NCI-H2107 treated with DMSO at 0.1 percent for 48 hours (cell line): ENCODE measurements around the gene SRSF2.
"Not testable (repeated sequence)": the region's sequence is repeated elsewhere in the genome, so short reads cannot be mapped to it uniquely, and the experiment has no call there.

Experiments used
- DNase-seq: peaks from one replicate; lab custom pipeline; 2025; ENCODE audit not compliant: unreplicated experiment; lab: John Stamatoyannopoulos, UW

The SRSF2 gene, protein sequence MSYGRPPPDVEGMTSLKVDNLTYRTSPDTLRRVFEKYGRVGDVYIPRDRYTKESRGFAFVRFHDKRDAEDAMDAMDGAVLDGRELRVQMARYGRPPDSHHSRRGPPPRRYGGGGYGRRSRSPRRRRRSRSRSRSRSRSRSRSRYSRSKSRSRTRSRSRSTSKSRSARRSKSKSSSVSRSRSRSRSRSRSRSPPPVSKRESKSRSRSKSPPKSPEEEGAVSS

DNA sequence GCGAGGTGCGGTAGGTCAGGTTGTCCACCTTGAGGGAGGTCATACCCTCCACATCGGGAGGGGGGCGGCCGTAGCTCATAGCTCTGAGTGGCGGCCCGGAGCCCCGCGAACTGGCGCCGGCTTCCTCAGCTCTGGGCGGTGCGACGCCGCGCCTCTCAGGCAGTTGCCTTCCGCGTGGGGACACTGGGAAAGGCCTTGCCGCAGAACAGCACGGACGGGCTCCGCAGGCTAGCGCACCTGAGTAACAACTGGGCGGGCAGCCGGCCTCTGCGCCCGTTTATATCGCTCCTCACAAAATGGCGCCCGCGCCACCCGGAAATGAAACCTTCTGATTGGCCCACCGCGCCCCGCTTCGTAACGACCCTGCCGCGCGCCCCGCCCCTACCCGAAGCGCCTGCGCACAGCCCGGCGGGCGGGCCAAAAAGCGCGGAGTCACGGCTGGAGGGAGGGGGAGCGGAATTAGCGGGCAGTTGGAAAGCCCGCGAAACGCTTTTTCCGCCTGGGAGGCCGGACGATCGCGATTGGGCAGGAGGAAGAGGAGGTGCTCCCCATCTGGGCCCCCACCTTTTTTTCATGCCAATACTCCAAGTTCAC, at the start of gene SRSF2:
Gene SRSF2 (minus strand): TSS at position 250 of the 594 bp plus-strand sequence. CDS start 171 bp downstream, at position 79.
- DNase-seq = peak; percentile 97

DNA sequence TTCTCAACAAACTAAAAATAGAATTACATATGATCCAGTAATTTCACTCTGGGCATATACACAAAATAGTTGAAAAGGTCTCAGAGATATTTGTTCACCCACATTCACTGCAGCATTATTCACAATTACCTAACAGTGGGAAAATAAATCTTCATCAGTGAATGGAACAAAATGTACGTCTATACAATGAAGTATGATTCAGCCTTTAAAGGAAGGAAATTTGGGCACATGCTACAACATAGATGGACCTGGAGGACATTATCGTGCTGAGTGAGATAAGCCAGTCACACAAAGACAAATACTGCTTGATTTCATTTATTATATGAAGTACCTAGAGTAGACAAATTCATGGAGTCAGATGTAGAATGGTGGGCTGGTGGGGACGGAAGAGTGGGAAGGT, 47.8 kb upstream of the SRSF2 start:
- DNase-seq = no peak

DNA sequence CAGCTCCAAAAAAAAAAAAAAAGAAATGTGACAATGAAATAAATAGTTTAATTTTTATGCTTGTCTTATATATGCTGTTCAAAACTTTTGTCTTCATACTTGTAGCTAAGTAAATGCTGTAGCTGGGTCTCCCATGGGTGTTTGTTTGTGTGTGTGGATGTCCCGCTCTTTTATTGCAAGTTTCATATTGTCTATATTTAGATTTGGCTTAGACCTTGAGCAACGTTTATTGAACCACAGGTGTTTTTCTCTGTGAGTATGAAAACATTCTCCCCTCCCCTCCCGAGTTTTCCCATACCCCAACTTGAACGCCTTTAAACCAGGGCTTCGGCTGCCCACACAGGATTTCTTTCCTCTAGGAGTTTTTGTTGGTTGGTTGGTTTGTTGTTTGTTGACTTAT, 46.0 kb upstream of the SRSF2 start:
- no peak for DNase-seq

DNA sequence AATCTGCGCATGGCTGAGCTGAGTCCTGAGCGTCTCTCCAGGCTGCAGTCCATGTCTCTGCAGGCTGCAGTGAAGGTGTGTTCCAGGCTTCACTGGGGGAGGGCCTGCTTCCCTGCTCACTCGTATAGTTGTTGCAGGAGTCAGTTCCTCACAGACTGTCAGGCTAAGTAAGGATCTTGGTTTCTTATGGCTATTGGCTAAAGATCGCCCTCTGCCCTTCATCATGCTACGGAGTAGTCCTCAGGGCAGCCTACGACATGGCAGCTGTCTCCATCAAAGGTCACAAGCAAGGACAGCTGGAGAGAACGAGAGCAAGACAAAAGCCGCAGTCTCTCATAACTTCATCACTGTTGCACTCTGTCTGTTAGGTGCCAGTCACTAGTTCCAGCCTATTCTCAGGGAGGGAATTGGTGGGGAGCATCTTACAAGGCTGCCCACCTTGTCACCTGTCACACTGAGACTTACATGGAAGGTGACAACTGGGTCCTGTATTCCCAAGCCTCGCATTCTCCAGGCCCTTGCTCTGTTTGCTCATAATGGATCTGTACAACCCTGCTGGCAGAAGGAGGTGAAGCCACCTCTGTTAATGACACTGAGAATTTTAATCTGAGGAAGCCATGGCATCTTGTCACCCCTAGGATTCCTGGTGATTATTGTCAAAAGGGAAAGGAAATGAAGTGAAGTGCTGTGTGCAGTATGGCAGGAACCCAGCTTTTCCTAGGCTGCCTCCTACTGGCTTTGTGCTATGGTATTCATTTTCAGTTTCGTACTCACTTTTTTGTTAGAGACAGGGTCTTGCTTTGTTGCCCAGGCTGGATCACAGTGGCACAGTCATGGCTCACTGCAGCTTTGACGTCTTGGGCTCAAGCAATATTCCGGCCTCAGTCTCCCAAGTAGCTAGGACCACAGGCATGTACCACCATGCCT, 44.2 kb upstream of the SRSF2 start:
- no peak for DNase-seq

DNA sequence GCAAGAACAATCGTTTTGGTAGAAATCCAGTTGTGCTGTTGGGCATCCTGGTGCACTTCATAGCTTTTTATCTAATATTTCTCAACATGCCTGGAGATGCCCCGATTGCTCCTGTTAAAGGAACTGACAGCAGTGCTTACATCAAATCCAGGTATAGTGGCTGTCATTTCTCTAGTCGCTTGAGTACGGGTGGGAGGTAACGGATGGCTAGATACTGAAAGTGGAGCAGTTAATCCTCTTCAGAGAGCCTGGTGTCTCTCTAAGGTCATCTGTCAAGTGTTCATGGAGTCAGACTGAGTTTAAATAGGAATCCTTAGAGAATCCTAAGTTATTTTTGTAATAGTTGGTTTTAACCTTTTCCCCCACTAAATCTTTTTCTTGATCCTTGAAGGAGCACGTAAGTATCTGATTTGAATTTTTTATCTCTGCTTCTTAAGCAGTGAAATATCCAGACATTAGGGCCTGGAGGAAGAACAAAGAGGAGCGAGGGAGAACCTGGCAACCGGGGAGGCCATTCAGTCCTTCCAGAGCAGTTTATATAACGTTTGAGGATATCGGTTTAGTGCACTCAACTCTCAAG, 38.0 kb upstream of the SRSF2 start:
- no peak for DNase-seq

DNA sequence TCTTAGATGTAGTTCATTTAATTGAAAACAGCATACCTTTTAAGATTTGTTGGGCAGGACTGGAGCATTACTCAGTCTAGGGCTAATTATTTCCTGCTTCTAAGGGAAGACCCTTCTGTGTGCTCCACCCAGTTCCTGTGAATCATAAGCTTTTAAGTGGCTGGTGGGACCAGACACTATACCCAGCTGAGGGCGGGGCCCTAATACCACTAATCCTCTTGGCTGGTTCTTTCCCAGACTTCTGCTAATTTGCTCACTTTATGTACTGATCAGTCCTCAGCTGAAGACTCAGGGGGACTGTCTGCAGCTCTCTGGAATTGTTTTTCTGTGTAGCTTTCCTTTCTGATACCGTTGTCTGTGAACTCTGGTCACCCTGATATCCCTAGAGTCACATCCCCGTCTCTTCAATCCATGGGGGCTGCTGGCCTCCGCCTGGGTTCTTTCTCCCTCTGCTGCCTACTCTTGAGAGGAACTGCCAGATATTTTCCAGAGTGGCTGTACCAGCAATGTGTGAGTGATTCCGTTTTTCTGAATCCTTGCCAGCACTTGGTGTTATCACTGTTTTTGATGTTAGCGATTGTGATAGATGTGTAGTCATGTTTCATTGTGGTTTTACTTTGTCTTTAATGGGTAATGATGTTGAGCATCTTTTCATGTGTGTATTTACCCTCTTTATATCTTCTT, 35.9 kb upstream of the SRSF2 start:
- DNase-seq = no peak

DNA sequence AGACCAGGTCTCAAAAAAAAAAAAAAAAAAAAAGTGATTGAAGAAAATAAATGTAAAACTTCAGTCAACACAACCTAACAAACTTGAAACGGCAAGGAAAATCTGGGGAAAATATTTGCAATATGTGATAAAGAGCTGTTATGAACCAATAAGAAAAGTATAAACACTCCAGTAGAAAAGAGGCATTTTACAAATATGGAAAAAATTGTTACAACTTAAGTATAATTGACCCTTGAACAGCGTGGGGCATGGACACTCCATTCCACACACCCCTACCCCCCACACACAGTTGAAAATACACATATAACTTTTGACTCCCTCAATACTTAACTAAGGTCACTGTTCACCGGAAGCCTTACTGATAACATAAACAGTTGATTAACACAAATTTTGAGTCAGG, 21.4 kb upstream of the SRSF2 start:
- DNase-seq = no peak

DNA sequence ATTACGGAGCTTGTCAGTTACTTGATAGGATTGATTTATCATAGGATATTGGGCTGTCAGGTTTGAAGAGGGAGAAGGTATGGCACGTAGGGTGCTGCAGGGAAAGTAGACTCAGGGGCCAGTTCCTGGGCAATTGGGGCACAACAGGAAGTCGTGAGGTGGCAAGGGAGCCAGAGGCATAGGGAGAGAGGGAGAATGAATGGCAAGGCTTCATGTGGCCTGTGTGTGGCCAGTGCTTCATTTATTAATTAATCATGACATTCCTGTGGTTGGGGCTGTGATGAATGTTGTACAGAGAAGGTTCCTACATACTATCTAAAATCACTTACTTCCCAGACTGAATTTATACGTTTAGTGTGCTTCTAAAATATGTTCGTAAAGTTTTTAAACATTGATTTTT, 20.1 kb upstream of the SRSF2 start:
- no peak for DNase-seq

DNA sequence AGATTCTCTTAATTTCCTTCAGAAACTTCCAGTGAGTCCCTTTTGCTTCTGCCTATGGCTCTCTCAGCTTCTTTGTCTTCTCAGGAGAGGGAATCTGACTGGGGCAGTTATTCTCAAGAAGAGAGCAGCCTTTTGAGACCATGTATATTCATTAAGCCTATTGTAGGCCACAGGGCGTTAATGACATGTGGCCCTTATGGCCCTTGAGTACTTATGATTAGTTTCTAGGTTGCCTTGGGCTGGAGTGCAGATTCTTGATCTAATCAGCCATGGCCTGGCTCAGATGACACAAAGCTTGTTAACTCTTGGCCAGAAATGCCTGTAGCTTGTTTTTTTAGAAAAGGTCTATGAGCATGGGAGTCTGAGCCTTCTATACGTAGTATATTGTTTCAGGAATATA, 18.2 kb upstream of the SRSF2 start:
- no peak for DNase-seq

DNA sequence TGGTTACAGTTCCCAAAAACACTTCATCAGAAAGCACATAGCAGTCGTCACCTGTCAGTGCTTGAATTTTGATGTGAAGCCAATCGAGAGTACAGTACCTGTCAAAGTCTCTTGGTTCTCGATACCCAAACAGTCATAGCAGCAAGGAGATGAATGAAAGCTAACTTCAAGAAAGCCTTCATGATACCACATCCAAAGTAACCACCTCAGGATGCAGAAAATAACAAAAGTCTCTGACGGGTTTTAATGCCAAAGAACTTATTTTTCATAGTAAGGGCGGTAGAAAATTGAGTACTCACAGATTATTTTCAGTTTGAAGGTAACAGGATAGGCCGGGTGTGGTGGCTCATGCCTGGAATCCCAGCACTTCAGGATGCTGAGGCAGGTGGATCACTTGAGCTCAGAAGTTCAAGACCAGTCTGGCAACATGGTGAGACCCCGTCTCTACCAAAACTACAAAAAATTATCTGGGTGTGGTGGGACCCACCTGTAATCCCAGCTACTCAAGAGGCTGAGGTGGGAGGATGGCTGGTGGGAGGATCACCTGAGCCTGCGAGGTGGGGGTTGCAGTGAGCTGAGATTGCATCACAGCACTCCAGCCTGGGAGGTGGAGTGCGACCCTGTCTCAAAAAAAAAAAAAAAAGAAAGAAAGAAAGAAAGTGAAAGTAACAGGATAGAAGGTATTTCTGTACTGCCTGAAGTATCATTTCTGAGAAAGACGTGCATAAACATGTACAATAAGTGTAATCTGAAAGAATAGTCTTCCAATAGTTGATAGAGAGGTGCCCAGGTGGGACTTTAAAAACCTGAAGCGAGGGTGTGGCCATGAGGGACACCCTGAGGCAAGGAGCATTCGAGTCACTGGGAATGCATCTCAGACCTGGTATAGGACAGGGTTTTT, 16.2 kb upstream of the SRSF2 start:
- DNase-seq = no peak

DNA sequence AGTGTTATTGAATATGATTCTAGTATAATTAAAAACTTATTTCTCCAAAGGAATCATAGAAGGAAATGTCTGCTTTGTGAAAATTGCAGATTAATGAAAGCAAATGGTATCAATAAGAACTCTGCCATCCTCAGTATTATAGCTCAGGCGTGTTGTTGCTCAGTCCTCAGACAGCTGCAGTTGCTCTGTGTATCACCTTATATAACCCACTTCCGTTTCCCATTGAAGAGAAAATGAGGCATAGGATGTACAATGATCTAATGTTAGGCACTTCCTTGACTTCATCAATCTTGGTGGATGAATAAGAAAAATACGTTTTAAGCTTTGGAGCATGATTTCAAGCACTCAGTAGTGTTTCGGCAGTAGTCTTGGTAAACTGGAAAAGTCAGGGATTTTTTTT, 14.9 kb upstream of the SRSF2 start:
- no peak for DNase-seq

DNA sequence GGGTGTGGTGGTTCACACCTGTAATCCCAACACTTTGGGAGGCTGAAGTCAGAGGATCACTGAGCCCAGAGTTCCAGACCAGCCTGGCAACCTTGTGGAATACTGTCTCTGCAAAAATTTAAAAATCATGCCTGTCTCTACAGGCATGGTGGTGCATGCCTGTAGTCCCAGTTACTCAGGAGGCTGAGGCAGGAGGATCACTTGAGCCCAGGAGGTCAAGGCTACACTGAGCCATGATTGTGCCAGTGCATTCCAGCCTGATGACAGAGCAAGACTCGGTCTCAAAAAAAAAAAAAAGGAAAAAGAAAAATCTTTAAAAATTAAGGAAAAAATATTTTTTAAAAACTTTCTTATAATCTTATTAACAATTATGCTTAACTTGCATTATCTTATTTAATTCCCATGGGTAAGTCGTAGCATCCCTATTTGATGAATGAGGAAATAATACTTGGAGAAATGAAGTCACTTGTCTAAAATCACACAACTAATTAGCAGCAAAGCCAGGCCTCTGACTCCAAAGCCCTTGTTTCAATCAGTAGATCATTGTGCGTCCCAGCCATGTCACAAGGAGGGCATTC, 14.4 kb upstream of the SRSF2 start:
- DNase-seq = no peak

DNA sequence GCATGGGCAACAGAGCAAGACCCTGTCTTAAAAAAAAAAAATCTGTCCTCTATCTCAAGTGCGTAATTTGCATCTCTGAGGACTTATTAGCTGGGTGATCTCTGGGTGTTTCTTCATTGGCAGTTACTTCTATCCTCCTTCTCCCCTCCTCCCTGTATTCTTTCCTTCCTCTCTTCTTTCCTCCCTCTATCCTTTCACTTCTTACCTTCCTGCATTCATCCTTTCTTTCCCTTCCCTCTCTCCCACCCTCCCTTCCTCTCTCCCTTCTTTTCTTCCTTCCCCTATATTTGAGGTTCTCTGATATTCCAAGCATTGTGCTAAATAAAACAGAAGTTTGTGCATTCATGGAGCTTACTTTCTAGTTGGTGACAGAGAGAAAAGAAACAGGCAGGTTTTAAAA, 11.5 kb upstream of the SRSF2 start:
- no peak for DNase-seq

DNA sequence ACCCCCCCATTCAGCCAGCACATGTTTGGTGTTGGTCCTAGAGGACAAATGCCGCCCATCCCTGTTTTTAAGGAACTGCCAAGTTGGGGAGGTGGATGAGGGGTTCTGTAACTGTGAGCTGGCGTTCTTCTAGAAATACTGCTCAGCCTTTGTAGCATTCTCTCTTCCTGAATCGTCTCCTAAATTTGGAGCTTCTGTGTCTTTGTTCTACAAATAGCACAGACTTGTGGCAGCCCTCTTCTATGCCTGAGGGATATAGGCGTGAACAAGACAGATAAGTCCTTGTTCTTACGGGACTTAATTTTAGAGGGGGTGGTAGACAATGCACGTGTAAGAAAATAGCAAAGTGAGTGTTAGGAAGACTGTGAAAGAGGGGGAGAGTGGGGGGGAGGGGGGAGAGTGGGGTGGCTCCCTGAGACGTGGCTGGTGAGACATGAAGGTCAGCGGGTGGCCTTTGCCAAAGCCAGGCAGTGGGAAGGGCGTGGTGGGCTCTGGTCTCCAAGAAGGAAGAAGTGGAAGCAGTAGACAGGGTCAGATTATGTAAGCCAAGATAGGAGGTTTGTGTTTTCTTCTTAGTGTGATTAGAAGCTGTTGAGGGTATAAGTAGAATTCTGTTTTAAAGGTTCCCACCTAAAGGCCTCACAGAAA, 10.7 kb upstream of the SRSF2 start:
- DNase-seq = no peak

DNA sequence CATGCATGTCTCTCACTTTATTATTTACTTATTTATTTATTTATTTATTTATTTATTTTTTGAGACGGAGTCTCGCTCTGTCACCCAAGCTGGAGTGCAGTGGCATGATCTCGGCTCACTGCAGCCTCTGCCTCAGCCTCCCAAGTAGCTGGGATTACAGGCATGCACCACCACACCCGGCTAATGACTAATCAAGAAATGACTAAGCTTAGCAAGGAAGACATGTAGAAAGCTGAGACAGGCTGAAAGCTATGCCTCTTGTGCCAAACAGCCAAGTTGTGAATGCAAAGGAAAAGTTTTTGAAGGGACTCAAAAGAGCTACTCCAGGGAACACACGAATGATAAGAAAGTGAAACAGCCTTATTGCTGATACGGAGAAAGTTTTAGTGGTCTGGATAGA, 8.7 kb upstream of the SRSF2 start:
- DNase-seq = not testable (repeated sequence)

DNA sequence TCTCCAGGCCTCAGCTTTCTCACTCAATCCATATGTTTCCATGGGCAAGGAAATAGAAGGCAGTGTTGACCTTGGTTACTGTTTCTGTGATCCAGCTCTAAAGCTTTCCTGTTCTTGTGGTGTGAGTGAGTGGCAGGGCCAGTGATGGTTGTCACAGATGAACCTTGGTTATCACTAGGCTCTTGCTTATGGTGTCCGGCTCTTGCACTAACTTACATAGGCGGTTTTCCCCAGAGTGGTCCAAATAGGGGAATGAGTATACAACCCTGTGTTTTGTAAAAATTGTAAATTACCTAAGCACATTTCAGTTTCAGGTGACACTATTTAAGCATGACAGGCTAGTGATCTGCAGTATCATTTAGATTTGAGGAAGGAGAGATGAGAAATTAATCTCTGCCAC, 7.6 kb upstream of the SRSF2 start:
- DNase-seq = no peak

DNA sequence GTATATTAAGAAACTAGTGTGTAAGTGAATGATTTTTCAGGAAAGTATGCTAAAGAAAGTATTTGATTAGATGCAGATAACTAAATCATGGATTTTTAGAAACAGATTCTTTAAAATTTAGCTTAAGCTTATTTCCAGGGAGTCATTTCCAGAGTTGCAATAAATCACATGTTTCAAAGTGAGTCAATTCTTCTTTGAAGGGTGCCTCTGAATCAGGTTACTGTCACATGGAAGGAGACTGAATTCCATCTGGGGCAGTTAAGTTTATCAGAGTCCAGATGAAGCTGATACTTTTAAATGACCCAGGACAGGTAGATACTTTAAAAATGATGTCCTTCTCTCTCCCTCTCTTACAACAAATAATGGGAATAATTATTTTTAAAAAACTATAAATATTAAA, 5.8 kb upstream of the SRSF2 start:
- DNase-seq = no peak

DNA sequence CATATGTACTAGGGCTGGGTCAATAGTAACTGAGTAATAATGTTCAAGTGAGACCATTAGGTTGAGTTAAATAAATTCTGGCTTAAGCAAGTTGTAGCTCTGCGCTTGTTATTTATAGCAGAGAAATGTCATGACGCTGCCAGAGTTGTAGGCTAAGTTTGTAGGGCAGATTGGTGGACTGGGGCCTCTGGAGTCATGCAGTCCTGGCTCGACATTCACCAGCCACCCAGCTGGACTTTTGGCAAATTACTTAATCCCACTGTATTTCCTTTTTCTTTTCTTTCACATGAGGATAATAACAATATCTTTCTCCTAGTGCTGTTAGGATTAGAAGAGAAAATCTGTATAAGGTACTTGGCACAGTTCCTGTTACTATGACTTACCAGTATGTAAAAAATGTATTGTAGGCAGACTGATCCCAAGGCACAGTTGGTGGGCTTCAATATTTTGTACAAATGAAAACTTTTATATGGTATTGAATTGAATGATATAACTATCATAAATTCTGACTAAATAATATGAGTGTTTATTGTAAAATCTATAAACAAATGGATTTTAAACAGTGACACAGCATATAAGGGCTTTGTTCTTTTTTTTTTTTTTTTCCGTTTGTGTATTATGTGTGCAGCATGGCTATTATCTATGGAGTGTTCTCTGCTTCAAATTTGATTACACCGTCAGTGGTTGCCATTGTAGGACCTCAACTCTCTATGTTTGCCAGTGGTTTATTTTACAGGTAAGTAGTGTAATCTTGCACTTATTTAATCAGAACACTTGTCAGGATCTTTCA, 3.4 kb upstream of the SRSF2 start:
- DNase-seq = peak; percentile 51
